ENCODE measurements around the gene ATF7. TPM values are rescaled to one million over a fixed set of nuclear protein-coding genes. Genes with fewer than 3 reads are reported as not detected.

Gene ATF7
- total and polyA plus RNA-seq, 9 of the 15 experiments (the other 6 are each of a cell fraction or from before 2014, with no cell fraction given), result 10.6 to 30.4 (median 20.7) TPM

DNA sequence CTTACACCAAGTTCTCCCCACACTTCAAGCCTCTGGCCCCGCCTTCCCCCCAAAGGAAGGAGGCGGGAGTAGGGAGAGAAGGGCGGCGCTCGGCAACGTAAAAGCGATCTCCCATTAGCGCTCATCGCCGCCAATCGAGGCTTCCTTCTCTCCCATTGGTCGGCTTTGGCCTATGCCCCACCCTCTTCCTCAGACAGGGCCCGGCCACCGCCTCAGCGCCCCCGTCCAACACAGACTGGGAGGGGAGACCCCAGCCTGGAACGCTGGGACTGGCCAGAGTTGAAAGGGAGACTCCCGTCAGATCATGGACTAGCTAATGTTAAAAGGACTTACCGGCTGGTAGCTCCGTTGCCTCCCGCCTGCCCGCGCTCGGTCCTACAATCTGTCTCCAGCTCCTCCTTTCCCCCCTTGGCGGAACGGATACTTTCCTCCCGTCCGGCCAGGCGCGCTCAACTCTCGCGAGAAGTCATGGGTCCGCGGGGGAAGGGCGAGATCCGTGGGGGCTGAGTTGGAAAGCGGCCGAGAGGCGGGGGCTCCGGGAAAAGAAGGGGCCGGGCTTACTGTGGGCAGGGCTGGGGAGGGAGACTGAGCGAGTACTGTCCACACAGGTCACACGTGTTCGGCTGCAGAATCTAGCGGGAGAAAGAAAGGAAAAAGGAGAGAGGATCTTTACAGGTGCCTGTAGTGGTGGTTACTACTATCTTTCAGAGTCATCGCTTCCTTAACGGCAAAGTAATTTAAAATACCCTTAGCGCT is at the start of gene ATF7 (continued):
- TF ChIP-seq, protein P1, sequence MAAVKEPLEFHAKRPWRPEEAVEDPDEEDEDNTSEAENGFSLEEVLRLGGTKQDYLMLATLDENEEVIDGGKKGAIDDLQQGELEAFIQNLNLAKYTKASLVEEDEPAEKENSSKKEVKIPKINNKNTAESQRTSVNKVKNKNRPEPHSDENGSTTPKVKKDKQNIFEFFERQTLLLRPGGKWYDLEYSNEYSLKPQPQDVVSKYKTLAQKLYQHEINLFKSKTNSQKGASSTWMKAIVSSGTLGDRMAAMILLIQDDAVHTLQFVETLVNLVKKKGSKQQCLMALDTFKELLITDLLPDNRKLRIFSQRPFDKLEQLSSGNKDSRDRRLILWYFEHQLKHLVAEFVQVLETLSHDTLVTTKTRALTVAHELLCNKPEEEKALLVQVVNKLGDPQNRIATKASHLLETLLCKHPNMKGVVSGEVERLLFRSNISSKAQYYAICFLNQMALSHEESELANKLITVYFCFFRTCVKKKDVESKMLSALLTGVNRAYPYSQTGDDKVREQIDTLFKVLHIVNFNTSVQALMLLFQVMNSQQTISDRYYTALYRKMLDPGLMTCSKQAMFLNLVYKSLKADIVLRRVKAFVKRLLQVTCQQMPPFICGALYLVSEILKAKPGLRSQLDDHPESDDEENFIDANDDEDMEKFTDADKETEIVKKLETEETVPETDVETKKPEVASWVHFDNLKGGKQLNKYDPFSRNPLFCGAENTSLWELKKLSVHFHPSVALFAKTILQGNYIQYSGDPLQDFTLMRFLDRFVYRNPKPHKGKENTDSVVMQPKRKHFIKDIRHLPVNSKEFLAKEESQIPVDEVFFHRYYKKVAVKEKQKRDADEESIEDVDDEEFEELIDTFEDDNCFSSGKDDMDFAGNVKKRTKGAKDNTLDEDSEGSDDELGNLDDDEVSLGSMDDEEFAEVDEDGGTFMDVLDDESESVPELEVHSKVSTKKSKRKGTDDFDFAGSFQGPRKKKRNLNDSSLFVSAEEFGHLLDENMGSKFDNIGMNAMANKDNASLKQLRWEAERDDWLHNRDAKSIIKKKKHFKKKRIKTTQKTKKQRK (IDR thresholded peaks at IDR 0.05; ENCODE audit: borderline replicate concordance, low read depth, low read length), result peak; percentile 86
- TF ChIP-seq KAT8 (IDR thresholded peaks at IDR 0.05; ENCODE audit: low read depth) (no peak), RBFOX2 (IDR thresholded peaks at IDR 0.05; ENCODE audit: low read depth, low read length) (peak; percentile 83), HNRNPK (IDR thresholded peaks at IDR 0.05; ENCODE audit: low read depth, low read length, poor library complexity, severe bottlenecking) (no peak), CHD1 (IDR thresholded peaks at IDR 0.05; ENCODE audit: low read length) (no peak), PHTF2 (CRISPR knock-in tag; IDR thresholded peaks at IDR 0.05) (no peak), ELF2 (CRISPR knock-in tag; IDR thresholded peaks at IDR 0.05) (no peak), JUN (IDR thresholded peaks at IDR 0.05; ENCODE audit: borderline replicate concordance, low read depth, low read length) (no peak), JUN (CRISPR knock-in tag; IDR thresholded peaks at IDR 0.05; ENCODE audit: borderline replicate concordance) (no peak), ZNF224 (CRISPR knock-in tag; IDR thresholded peaks at IDR 0.05) (no peak), ZNF184 (CRISPR knock-in tag; IDR thresholded peaks at IDR 0.05) (no peak), POLR3G (IDR thresholded peaks at IDR 0.05; ENCODE audit: extremely low read depth, insufficient read length, insufficient replicate concordance) (no peak), ZNF76 (CRISPR knock-in tag; IDR thresholded peaks at IDR 0.05; ENCODE audit: borderline replicate concordance) (0 out of 2 replicates have a peak, but pooled peaks have one; percentile 68), RFX5 (IDR thresholded peaks at IDR 0.05; ENCODE audit: low read depth, low read length) (no peak), ZNF830 (CRISPR knock-in tag; IDR thresholded peaks at IDR 0.05) (no peak), NFIC (IDR thresholded peaks at IDR 0.05) (peak; percentile 96), ZNF75A (CRISPR knock-in tag; IDR thresholded peaks at IDR 0.05) (no peak), SRSF9 (IDR thresholded peaks at IDR 0.05; ENCODE audit: borderline replicate concordance, low read depth, low read length) (no peak), ZNF79 (CRISPR knock-in tag; IDR thresholded peaks at IDR 0.05; ENCODE audit: low read depth) (no peak)
- TF ChIP-seq, protein P2, sequence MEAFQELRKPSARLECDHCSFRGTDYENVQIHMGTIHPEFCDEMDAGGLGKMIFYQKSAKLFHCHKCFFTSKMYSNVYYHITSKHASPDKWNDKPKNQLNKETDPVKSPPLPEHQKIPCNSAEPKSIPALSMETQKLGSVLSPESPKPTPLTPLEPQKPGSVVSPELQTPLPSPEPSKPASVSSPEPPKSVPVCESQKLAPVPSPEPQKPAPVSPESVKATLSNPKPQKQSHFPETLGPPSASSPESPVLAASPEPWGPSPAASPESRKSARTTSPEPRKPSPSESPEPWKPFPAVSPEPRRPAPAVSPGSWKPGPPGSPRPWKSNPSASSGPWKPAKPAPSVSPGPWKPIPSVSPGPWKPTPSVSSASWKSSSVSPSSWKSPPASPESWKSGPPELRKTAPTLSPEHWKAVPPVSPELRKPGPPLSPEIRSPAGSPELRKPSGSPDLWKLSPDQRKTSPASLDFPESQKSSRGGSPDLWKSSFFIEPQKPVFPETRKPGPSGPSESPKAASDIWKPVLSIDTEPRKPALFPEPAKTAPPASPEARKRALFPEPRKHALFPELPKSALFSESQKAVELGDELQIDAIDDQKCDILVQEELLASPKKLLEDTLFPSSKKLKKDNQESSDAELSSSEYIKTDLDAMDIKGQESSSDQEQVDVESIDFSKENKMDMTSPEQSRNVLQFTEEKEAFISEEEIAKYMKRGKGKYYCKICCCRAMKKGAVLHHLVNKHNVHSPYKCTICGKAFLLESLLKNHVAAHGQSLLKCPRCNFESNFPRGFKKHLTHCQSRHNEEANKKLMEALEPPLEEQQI (IDR thresholded peaks at IDR 0.05), result no peak
- TF ChIP-seq, protein P3, sequence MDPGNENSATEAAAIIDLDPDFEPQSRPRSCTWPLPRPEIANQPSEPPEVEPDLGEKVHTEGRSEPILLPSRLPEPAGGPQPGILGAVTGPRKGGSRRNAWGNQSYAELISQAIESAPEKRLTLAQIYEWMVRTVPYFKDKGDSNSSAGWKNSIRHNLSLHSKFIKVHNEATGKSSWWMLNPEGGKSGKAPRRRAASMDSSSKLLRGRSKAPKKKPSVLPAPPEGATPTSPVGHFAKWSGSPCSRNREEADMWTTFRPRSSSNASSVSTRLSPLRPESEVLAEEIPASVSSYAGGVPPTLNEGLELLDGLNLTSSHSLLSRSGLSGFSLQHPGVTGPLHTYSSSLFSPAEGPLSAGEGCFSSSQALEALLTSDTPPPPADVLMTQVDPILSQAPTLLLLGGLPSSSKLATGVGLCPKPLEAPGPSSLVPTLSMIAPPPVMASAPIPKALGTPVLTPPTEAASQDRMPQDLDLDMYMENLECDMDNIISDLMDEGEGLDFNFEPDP (CRISPR knock-in tag; IDR thresholded peaks at IDR 0.05), result no peak
- TF ChIP-seq, protein P4, sequence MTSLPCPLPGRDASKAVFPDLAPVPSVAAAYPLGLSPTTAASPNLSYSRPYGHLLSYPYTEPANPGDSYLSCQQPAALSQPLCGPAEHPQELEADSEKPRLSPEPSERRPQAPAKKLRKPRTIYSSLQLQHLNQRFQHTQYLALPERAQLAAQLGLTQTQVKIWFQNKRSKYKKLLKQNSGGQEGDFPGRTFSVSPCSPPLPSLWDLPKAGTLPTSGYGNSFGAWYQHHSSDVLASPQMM (CRISPR knock-in tag; IDR thresholded peaks at IDR 0.05), result no peak

All from K562 (cell line).